Fibroblast of lung (primary cell): Measurements from ENCODE around the gene SLC66A1. TPM values are rescaled to one million over a fixed set of nuclear protein-coding genes. Genes with fewer than 3 reads are reported as not detected.

Source experiments
- DNase-seq, 2 donors: peaks; one replicate each; pipeline versions ENCODE4 v3.0.0 to v3.0.0-alpha.2; 2010; ENCODE audit warnings: low read depth in 2 of 2
- H2AFZ ChIP-seq: 2 replicates; pipeline ENCODE4 v1.5.1; 2012; ENCODE audit warnings: low read length, control low read depth, inconsistent platforms
- H3K27ac ChIP-seq: 2 replicates; pipeline ENCODE4 v1.5.1; 2011; ENCODE audit warnings: low read length, control low read depth; ENCODE audit not compliant: insufficient read depth
- H3K27me3 ChIP-seq: 2 replicates; pipeline ENCODE4 v1.5.1; 2011; ENCODE audit warnings: mild to moderate bottlenecking, low read length; ENCODE audit not compliant: control insufficient read depth, insufficient read depth
- H3K36me3 ChIP-seq: 2 replicates; pipeline ENCODE4 v1.5.1; 2011; ENCODE audit warnings: low read length; ENCODE audit not compliant: control insufficient read depth, insufficient read depth
- H3K4me1 ChIP-seq: 2 replicates; pipeline ENCODE4 v1.5.1; 2011; ENCODE audit warnings: low read length; ENCODE audit not compliant: control insufficient read depth, insufficient read depth; ENCODE audit errors: extremely low read depth
- H3K4me2 ChIP-seq: 2 replicates; pipeline ENCODE4 v1.5.1; 2011; ENCODE audit warnings: low read length, control low read depth; ENCODE audit not compliant: insufficient read depth; ENCODE audit errors: extremely low read depth
- H3K4me3 ChIP-seq, 4 experiments: fragments of 200-600 bp in 1 of 4; sonication (generic) in 1 of 4; replicated peaks in 1 of 4; 2 replicates each; pipeline ENCODE4 v1.5.1; 2011 to 2016; ENCODE audit warnings: low read length in 4 of 4, low read depth in 3 of 4, mild to moderate bottlenecking in 3 of 4, control low read depth in 2 of 4, inconsistent platforms in 1 of 4, mixed read lengths in 1 of 4; ENCODE audit not compliant: insufficient read depth in 1 of 4; ENCODE audit errors: control extremely low read depth in 1 of 4
- H3K79me2 ChIP-seq: 2 replicates; pipeline ENCODE4 v1.5.1; 2012; ENCODE audit warnings: mild to moderate bottlenecking, low read length, inconsistent platforms; ENCODE audit not compliant: control insufficient read depth, insufficient read depth
- H3K9ac ChIP-seq: 2 replicates; pipeline ENCODE4 v1.5.1; 2011; ENCODE audit warnings: mild to moderate bottlenecking, low read length, control low read depth; ENCODE audit not compliant: insufficient read depth
- H3K9me3 ChIP-seq: 2 replicates; pipeline ENCODE4 v1.5.1; 2012; ENCODE audit warnings: low read depth, low read length; ENCODE audit not compliant: control insufficient read depth, insufficient read depth
- H4K20me1 ChIP-seq: 2 replicates; pipeline ENCODE4 v1.5.1; 2011; ENCODE audit warnings: low read length; ENCODE audit not compliant: control insufficient read depth, insufficient read depth; ENCODE audit errors: extremely low read depth
- CTCF ChIP-seq, 2 donors: IDR thresholded peaks in 1 of 2; conservative IDR thresholded peaks in 1 of 2; 1 replicate in 1 of 2; 2 replicates in 1 of 2; pipeline ENCODE4 v1.5.1; 2011 to 2012; ENCODE audit warnings: low read length in 2 of 2, control low read depth in 1 of 2, inconsistent platforms in 1 of 2, low read depth in 1 of 2, mild to moderate bottlenecking in 1 of 2
- EZH2 ChIP-seq: IDR thresholded peaks from 2 replicates; pipeline ENCODE4 v1.5.1; 2012; ENCODE audit warnings: low read length, control low read depth, mild to moderate bottlenecking; ENCODE audit errors: missing control alignments
- polyA plus RNA-seq, 2 donors: library from polyadenylated mRNA; depleted of rRNA in 1 of 2; stranded (reverse) in 1 of 2; unstranded in 1 of 2; fragments of >200 nt; gene quantifications; 2 replicates each; pipeline ENCODE4 v1.2.1, GENCODE V29; 2011 to 2012; ENCODE audit warnings: missing spikeins in 1 of 2
- total RNA-seq: library from RNA; depleted of rRNA; stranded (reverse); fragments of >200 nt; gene quantifications from 2 replicates; pipeline ENCODE4 v1.2.1, GENCODE V29; 2014

Gene SLC66A1
- total and polyA plus RNA-seq, 2 donors (not counting 1 experiment from before 2014, with no cell fraction given) = 7.1 to 18.3 TPM

DNA sequence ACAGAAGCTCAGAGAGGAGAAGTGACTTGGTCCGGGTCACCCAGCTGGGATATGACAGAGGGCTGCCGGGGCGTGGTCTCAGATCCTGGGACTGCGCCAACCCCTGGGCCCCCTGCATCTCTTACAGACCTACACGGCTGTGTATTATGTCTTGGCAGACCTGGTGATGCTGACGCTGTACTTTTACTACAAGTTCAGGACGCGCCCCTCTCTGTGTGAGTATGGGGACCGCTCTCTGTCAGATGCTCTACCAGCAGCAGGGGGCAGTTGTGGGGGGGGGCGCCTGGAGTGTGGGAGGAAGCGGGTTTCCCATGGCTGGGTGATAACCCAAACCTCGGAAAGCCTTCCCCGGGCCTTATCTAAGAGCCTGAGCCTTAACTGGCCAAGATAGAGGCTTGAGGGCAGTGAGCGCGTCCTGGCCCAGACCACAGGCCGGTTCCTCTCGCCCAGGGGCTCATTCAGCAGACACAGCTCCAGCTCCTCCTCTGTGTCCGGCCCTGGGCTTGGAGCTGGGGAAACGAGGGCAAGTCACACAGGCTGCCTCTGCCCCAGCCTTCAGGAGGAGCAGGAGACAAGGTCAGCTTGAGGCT, 13.3 kb downstream of the SLC66A1 start:
- no peak overlapping the region for H3K27ac ChIP-seq

GRCh38 chr1:19325958-19326747, 14.0 kb downstream of the SLC66A1 start:
- no peak overlapping the region for H3K9ac ChIP-seq
- H3K27ac ChIP-seq = no peak overlapping the region
- H2AFZ ChIP-seq = no peak overlapping the region
- H3K4me2 ChIP-seq = no peak overlapping the region
- no peak for DNase-seq
- no peaks in the 10 kb centered on the region for H4K20me1 ChIP-seq
- no peaks in the 10 kb centered on the region for H3K27me3 ChIP-seq
- H3K9me3 ChIP-seq = no peaks in the 10 kb centered on the region
- H3K4me1 ChIP-seq = no peaks in the 10 kb centered on the region
- TF ChIP-seq EZH2 (no peak), CTCF (conservative IDR thresholded peaks at IDR 0.05 in 1 of 2, IDR thresholded peaks at IDR 0.05 in 1 of 2; ENCODE audit: low read depth in 1 of 2, low read length in 2 of 2) (no peak)
- H3K36me3 ChIP-seq = peaks cover 16% of the 10 kb centered on the region
- no peaks in the 10 kb centered on the region for H3K79me2 ChIP-seq
- no peak overlapping the region for H3K4me3 ChIP-seq

More for the DNA sequence above, 13.3 kb downstream of the SLC66A1 start:
- no peak for TF ChIP-seq EZH2
- no peak for TF ChIP-seq CTCF (conservative IDR thresholded peaks at IDR 0.05 in 1 of 2, IDR thresholded peaks at IDR 0.05 in 1 of 2; ENCODE audit: low read depth in 1 of 2, low read length in 2 of 2)
- no peak for DNase-seq
- no peak overlapping the region for H3K4me2 ChIP-seq
- no peak overlapping the region for H3K9ac ChIP-seq
- no peaks in the 10 kb centered on the region for H4K20me1 ChIP-seq
- no peaks in the 10 kb centered on the region for H3K79me2 ChIP-seq
- no peak overlapping the region for H2AFZ ChIP-seq
- H3K9me3 ChIP-seq = no peaks in the 10 kb centered on the region
- peaks cover 16% of the 10 kb centered on the region for H3K36me3 ChIP-seq
- no peaks in the 10 kb centered on the region for H3K4me1 ChIP-seq
- no peak overlapping the region for H3K4me3 ChIP-seq
- no peaks in the 10 kb centered on the region for H3K27me3 ChIP-seq

DNA sequence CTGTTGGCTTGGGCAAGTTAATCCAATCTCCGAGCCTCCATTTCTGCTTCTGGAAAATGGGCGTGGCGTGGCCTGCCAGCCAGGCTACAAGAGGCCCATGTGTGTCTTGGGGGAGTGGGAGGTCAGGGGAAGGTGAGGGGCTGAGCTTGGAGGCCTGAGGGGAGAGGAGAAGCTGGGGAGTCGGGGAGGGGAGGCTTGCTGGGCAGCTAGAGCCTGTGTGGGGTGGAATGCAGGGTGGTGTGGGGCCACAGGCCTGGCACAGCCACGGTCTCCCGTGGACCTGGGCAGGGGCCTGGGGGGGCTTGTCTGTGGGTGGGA, 14.6 kb downstream of the SLC66A1 start:
- H3K9me3 ChIP-seq = no peaks in the 10 kb centered on the region
- no peak for DNase-seq
- no peaks in the 10 kb centered on the region for H4K20me1 ChIP-seq
- H3K4me3 ChIP-seq = no peak overlapping the region
- H3K27ac ChIP-seq = no peak overlapping the region
- H3K27me3 ChIP-seq = no peaks in the 10 kb centered on the region
- no peak overlapping the region for H3K9ac ChIP-seq
- no peaks in the 10 kb centered on the region for H3K4me1 ChIP-seq
- H3K79me2 ChIP-seq = no peaks in the 10 kb centered on the region
- H2AFZ ChIP-seq = no peak overlapping the region
- H3K36me3 ChIP-seq = peaks cover 16% of the 10 kb centered on the region
- TF ChIP-seq EZH2 = no peak
- TF ChIP-seq CTCF (conservative IDR thresholded peaks at IDR 0.05 in 1 of 2, IDR thresholded peaks at IDR 0.05 in 1 of 2; ENCODE audit: low read depth in 1 of 2, low read length in 2 of 2) = no peak
- H3K4me2 ChIP-seq = no peak overlapping the region
